ENCODE measurements around the gene LRRC59. TPM values are rescaled to one million over a fixed set of nuclear protein-coding genes. Genes with fewer than 3 reads are reported as not detected.

LRRC59 gene
- total RNA-seq, 4 donors from 2014 or later = 11.6 to 29.3 (median 24.2) TPM

DNA sequence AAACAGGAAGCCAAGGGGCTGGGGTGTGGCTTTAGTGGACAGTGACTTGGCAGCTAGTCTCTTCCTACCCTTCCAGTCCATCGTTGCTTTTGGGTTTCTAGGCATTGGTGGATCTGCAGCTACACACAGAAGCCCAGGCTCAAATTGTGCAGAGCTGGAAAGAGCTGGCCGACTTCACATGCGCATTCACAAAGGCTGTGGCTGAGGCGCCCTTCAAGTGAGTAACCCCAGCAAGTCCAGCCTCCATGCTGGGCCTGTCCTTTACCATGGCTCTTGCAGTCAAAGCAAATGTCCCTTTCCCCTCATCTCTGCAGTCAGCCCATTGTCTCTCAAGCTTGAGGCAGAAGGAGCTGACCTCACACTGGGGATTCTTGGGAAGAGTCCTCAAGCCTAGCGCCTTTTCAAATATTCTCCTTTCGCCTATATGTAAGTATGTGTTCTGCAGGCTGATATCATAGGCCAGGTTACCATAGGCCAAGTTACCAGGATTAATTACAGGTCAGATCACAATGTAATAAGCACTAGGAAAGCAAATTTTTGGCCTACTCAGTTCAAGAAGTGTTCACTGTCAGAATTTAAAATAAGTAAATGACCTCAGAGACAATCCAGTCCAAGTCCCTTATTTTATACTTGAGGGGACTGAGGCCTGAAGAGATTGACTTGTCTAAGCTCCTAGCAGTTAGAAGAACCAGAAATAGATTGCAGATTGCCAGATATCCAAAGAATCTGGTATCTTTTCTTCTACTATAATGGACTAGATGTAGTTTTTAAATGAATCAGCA, 17.8 kb downstream of the LRRC59 start:
- H3K4me3 ChIP-seq (ENCODE audit: low read depth, poor library complexity, severe bottlenecking) = no peak overlapping the region
- intact Hi-C loops (cut with DNase I; ENCODE audit: low total_unique reads) = no loop called here
- no peak for DNase-seq (ENCODE audit: low spot score in 2 of 2)
- TF ChIP-seq, protein P1, sequence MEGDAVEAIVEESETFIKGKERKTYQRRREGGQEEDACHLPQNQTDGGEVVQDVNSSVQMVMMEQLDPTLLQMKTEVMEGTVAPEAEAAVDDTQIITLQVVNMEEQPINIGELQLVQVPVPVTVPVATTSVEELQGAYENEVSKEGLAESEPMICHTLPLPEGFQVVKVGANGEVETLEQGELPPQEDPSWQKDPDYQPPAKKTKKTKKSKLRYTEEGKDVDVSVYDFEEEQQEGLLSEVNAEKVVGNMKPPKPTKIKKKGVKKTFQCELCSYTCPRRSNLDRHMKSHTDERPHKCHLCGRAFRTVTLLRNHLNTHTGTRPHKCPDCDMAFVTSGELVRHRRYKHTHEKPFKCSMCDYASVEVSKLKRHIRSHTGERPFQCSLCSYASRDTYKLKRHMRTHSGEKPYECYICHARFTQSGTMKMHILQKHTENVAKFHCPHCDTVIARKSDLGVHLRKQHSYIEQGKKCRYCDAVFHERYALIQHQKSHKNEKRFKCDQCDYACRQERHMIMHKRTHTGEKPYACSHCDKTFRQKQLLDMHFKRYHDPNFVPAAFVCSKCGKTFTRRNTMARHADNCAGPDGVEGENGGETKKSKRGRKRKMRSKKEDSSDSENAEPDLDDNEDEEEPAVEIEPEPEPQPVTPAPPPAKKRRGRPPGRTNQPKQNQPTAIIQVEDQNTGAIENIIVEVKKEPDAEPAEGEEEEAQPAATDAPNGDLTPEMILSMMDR (IDR thresholded peaks at IDR 0.05) = no peak
- TF ChIP-seq POLR2A (IDR thresholded peaks at IDR 0.05) = no peak
- WGBS, 2 donors = 94 to 96% methylated on average over 6 of the region's 6 CpGs

DNA sequence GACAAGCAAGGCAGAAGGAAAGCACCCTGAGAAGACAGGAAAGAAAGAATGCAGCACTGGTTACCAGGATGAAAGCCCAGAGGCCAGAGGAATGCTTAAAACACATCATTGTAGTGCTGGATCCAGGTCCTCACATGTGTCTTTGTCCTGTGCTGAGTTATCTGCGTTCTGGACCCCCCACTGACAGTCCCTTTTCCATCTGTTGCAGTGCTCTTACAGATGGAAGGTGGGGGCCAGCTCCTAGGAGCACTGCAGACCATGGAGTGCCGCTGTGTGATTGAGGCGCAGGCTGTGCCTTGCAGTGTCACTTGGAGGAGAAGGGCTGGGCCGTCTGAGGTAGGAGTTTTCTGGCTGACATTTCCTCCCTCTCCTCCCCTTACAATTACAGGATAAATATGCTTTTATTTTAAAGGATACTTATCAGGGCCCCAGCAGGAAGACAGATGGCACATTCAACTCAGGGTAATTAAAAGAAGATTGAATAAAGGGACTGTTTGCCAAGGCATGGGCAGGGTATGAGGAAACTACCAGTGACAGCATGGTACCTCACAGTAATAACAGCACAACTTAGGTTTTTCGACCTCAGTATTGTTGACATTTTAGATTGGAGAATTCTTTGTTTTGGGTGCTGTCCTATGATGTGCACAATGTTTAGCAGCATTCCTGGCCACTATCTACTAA, 21.3 kb downstream of the LRRC59 start:
- no peak for DNase-seq (ENCODE audit: low spot score in 2 of 2)
- TF ChIP-seq POLR2A (IDR thresholded peaks at IDR 0.05) = no peak
- TF ChIP-seq, protein P1 (IDR thresholded peaks at IDR 0.05) = no peak
- intact Hi-C loops (cut with DNase I; ENCODE audit: low total_unique reads) = no loop called here

DNA sequence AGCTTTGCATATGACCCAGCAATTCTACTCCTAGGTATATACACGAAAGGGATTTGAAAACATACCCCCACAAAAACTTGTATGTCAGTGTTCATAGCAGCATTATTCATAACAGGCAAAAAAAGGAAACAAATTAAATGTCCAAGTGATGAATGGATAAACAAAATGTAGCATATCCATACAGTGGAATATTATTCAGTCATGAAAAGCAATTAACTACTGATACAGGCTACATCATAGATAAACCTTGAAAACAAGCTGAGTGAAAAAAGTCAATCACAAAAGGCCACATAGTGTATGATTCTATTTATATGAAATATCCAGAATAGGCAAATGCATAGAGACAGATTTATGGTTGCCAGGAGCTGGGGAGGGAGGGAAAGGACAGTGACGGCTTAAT, 23.6 kb downstream of the LRRC59 start:
- DNase-seq (ENCODE audit: low spot score in 2 of 2) = no peak
- H3K4me3 ChIP-seq (ENCODE audit: low read depth, poor library complexity, severe bottlenecking) = no peak overlapping the region
- intact Hi-C loops (cut with DNase I; ENCODE audit: low total_unique reads) = no loop called here
- no peak for TF ChIP-seq POLR2A (IDR thresholded peaks at IDR 0.05)
- TF ChIP-seq, protein P1 (IDR thresholded peaks at IDR 0.05) = no peak
- 84 to 85% methylated on average over 2 of the region's 2 CpGs for WGBS, 2 donors

More for the DNA sequence above, 21.3 kb downstream of the LRRC59 start:
- H3K4me3 ChIP-seq (ENCODE audit: low read depth, poor library complexity, severe bottlenecking) = no peak overlapping the region
- 74 to 82% methylated on average over 5 of the region's 5 CpGs for WGBS, 2 donors

DNA sequence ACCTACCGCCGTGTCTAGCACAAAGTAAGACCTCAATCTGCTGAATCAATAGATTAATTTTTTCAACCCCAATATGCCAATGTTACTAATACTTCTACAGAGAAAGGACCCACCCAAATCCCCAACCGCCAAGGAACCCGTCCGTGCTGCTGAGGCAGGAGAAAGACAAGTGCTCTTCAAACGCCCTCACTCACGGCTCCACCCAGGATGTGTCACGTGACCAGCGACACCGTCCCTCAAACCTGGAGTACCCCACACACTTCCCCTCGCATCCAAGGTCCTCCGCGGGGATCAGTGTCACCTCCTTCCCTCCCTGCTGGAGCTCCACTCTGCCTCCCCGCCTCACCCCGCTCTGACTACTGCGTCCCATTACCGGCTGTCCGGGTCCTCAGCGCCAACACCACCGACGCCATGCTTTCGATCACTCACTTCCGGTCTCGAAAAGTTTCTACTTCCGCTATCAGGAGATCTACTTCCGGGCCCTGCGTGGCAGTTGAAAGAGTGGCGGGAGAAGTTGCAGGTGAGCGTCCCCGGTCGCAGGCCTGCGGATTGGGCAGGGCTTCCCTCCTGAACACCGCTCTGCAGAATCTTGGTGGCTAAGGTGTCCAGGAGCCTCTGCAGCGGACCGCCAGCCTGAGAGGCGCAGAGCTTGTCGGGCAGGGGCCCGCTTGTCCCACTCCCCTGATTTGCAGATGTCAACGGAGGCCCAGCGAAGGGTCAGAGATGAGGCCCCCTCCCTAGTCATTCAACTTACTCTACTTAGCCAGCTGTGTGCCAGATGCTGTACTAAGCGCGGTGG, 24.4 kb downstream of the LRRC59 start, which contains the start of the genes EME1 and MRPL27:
Gene EME1 (plus strand): TSS at position 472 of the 799 bp plus-strand sequence. CDS start 1,980 bp downstream, outside the sequence.
Gene MRPL27 (minus strand): TSS at position 427 of the 799 bp plus-strand sequence. CDS start 14 bp downstream, at position 413.
- intact Hi-C loops (cut with DNase I; ENCODE audit: low total_unique reads) = no loop called here

DNA sequence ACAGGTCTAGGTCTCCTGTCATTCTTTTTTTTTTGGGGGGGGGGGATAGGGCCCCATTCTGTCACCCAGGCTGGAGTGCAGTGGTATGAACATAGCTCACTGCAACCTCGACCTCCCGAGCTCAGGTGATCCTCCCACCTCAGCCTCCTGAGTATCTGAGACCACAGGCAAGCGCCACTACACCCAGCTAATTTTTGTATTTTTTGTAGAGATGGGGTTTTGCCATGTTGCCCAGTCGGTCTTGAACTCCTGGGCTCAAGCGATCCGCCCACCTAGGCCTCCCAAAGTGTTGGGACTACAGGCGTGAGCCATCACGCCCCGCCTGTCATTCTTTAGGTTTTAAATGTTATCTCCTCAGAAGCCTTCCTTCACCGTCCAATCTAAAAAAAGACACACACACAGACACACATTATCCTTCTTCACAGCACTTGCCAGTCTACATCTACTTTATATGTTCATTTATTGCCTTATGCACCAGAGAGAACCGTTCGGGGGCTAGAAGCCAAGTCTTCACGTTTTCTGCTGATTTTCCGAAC, 25.0 kb downstream of the LRRC59 start:
- 18% methylated on average over 14 of the region's 14 CpGs for WGBS, 2 donors
- H3K4me3 ChIP-seq (ENCODE audit: low read depth, poor library complexity, severe bottlenecking) = peak overlapping the region; percentile 53
- no peak for DNase-seq (ENCODE audit: low spot score in 2 of 2)
- intact Hi-C loops (cut with DNase I; ENCODE audit: low total_unique reads) = no loop called here
- TF ChIP-seq POLR2A (IDR thresholded peaks at IDR 0.05) = no peak
- TF ChIP-seq, protein P1 (IDR thresholded peaks at IDR 0.05) = no peak

More for the DNA sequence above, 24.4 kb downstream of the LRRC59 start, which contains the start of the genes EME1 and MRPL27:
- DNase-seq (ENCODE audit: low spot score in 2 of 2) = peak; percentile 82 to 97
- no peak for TF ChIP-seq POLR2A (IDR thresholded peaks at IDR 0.05)
- TF ChIP-seq, protein P1 (IDR thresholded peaks at IDR 0.05) = no peak
- 1% methylated on average over 29 to 42 of the region's 42 CpGs for WGBS, 2 donors
- H3K4me3 ChIP-seq (ENCODE audit: low read depth, poor library complexity, severe bottlenecking) = peak within 1 kb of the TSS; percentile 53

Data from lower leg skin (tissue), 4 donors.